NCI-H2227 (cell line): ENCODE results near the gene GNB3.
"Not testable (repeated sequence)": the region's sequence is repeated elsewhere in the genome, so short reads cannot be mapped to it uniquely, and the experiment has no call there.

Experiments used
- DNase-seq: peaks from one replicate; lab custom pipeline; 2025; ENCODE audit not compliant: unreplicated experiment; lab: John Stamatoyannopoulos, UW

The GNB3 gene

DNA sequence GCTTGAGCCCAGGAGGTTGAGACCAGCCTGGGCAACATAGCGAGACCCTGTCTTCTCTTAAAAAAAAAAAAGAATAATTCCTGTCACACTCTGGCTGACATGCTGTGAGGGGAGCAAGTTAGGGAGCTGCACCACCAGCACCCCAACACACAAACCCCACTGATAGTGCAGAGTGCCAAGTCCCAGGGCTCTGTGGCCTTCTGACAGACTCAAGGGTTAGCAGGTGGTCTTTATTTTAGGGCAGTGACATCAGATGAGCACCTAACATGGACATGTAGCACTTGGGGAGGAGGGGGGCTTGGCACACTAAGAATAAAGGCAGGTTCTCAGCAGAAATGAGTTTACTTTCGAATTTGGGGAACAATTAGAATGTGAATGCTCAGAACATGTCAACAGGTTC is 18.1 kb downstream of the GNB3 start:
- DNase-seq: no peak

DNA sequence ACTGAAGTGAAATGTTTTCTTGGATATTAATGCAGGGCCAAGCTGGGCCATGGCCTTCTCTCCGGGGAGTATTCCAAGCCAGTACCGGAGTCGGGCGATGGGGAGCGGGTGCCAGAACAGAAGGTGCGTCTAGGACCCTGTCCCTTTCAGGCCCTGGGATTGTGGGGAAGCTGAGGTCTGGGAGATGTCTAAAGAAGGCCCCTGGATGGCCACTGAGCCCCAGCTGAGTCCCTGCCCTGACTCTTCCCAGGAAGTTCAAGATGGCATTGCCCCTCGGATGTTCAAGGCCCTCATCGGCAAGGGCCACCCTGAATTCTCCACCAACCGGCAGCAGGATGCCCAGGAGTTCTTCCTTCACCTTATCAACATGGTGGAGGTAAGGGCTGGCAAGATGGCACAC is 19.4 kb downstream of the GNB3 start:
- no peak for DNase-seq

GRCh38 chr12:6860942-6861341 is 20.2 kb downstream of the GNB3 start:
- DNase-seq: no peak

DNA sequence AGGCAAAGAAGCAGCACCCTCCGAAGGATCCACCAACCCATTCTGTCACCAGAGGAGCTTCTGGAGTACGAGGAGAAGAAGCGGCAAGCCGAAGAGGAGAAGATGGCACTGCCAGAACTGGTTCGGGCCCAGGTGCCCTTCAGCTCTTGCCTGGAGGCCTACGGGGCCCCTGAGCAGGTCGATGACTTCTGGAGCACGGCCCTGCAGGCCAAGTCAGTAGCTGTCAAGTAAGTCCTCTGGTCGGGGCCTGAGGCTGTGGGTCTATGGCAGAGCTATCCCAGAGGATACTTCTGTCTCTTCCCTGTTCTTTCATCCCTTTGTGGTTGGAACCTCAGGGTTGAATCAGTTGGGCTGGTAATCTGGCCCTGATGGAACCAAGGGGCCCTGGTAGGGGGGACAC is 20.7 kb downstream of the GNB3 start:
- no peak for DNase-seq

DNA sequence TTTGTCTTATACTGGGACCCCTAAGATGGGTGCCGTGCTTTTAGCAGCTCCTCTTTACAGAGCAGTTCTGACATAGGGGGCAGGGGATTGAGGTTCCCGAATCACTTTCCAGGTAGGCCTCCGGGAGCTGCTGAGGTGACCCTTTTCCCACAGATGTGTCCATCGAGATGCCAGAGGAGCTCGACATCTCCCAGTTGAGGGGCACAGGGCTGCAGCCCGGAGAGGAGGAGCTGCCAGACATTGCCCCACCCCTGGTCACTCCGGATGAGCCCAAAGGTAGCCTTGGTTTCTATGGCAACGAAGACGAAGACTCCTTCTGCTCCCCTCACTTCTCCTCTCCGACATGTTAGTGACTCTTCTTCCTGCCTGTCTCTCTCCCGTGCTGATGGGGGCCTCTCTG is 22.3 kb downstream of the GNB3 start:
- no peak for DNase-seq

GRCh38 chr12:6863586-6864321 is 23.0 kb downstream of the GNB3 start:
- no peak for DNase-seq

GRCh38 chr12:6865307-6865706 is 24.6 kb downstream of the GNB3 start:
- not testable (repeated sequence) for DNase-seq

- DNase-seq: peak; percentile 14
Measured at GRCh38 chr12:6866163-6866919, 25.6 kb downstream of the GNB3 start.

DNA sequence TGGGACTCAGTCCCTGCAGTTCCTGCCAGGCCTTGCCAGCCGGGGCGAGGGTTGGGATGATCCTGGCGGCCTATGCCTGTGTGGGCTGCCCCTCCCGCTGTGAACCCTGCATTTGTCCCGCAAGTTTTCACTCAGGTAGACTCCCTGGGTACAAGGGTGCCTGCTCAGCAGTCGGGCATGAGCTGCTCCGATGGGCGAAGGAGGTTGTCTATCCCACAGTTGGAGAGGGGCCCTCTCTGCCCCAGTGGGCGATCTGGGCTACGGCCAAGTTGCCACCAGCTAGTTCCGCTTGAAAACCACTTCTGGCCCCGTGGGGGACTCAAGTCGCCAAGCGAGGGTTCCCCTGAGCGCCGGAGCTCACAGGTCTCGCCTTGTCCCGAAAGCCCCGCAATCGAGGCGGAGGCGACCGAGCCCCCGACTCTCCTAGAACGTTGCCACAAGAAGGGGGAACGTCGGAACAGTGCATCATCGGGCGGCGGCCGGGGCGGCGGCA is 26.2 kb downstream of the GNB3 start:
- DNase-seq: no peak

DNA sequence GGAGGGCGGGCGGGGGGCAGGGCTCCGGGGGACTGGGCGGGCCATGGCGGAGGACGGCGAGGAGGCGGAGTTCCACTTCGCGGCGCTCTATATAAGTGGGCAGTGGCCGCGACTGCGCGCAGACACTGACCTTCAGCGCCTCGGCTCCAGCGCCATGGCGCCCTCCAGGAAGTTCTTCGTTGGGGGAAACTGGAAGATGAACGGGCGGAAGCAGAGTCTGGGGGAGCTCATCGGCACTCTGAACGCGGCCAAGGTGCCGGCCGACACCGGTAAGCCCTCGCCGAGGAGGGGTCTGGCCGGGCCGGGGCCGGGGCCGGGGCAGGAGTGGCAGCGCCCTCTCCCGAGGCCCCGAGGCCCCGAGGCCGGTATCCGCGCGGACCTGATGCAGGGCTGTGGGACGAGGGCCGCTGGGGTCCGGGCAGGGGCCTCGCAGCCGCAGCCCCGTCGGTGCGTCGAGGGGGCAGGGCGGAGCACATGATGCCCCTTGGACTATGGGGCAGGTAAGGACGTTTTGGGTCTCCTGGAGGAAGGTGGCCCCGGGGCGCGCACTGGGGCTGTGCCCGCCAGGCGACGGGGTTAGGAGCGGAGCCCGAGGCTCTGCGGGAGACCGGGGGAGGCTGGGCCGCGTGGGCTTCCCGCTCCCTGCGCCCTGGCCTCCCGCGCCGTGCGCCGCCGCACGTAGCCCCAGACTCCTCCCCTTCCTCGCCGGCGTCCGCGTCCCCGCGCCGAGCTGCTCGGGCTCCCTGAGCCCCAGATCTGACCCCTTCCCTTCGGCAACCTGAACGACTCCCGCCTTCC is 26.9 kb downstream of the GNB3 start, which contains the start of gene TPI1:
TSS of gene TPI1 (plus strand) at position 119 of the 798 bp plus-strand sequence. CDS start at position 155, 36 bp downstream.
- peak; percentile 78 for DNase-seq

DNA sequence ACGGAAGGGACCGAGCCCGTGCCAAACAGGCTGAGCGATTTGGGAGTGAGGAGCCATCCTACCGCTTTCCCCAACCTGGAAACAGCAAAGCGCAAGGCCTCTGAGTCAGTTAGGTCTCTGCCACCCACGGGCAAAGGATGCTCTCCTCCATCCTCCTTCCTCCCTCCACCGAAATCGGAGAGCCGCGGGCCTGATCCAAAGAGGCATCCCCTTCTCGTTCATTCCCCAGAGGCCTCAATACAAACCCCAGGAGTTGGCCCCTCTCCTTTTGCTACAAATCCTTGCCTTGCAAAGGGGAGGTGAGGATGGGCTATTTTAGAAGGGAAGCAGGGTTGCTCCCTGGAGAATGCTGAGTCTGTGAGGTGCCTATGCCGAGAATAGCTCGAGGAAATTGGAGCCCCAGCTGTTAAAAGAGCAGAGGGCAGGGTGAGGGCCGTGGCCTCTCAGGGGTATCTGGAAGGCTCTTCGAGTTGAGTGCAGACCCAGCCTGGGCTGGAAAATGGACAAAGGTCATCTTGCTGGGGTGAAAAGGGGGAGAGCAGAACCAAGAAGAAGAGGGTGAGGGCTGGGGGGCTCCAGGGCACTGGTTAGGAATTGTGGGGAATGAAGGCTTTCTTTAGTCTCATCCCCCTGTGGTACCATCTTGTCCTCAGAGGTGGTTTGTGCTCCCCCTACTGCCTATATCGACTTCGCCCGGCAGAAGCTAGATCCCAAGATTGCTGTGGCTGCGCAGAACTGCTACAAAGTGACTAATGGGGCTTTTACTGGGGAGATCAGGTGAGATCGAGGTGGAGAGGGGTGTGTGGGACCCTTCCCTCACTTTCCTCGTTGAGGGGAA is 27.7 kb downstream of the GNB3 start:
- no peak for DNase-seq

GRCh38 chr12:6869049-6870021 is 28.6 kb downstream of the GNB3 start:
- DNase-seq: peak; percentile 86

GRCh38 chr12:6870304-6870703 is 29.6 kb downstream of the GNB3 start:
- not testable (repeated sequence) for DNase-seq

DNA sequence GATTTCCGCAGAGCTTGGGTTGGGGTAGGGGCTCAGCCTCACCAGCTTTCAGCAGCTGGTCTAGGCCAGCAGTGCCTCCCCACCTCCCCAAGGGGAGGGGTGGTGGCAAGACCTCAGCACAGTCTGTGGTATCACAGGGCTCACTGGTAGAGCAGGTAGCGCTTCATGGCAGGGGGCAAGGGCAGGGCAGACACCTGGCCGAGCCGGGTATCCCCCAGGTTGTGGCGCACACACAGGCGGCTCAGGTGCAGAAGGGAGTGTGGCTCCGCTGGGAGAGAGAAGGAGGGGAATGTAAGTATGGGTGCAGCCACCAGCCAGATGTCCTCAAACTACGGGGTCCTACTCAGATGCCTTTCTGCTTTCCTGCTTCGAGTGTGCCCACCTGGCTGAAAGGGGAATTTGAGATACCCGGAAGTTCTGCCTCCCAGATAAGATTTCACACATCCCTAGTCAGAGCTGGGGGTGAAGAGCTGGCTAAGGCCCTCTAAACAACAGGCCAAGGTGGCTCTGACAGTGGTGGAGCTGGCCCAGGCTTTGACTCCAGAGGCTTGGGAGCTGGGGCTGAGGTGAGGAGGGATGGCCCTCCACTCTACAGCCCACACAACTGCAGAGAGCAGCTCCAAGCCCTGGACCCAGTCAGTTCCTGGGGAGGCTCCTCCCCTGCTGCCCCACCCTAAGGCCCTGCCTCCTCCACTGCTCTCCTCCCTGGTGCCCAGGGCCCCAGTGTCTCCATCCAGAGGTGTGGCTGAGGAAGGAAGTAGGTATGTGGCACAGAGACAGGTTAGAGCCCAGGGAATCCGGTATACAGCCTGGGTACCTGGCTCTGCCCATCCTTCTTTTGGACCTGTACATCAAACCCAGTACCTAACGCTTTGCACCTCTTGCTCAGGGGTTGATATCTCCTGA is 30.6 kb downstream of the GNB3 start:
- peak; percentile 22 for DNase-seq

DNA sequence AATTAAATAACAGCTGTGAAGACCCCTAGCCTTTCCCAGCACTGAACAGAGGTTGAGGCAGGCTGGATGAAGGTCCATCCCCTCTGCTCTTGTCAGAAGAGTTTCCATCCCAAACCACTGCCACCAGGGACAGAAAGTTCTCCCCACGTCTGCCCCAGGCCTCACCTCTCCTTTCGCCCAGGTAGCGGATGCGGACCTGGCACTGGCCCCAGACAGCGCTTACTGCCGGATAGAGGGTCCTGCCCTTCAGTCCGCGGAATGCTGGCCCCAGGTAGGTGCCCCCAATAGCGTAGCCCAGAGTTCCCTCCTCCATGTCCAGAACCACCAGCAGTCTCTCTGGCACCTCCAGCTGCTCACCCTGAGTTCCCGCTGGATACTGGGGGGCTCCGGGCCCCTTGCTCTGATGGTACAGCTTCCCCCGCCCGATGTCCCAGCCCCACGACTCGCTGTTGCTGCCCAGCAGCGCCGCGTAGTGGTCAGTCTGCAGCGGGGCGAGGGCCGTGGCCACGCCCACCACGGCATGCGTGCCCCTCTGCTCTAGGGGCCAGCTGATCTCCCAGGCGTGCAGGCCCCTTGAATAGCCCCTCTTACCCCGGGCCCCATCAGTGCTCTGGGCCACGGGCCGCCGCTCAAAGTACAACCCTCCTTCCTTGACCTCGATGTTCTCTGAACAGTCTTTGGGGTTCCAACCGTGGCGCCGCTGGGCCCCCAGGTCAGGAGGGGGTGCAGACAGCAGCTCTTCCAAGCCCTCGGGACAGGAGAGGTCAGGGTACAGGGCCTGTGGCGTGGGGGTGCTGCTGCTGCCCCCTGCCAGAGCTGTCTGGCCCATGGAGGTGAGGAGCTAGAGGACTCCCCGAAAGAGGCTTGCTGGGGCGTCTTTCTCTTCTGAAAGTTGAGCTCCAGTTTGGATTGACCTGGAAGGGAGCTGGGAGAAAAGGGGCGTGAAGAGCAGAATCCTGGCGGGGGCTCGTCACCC is 31.6 kb downstream of the GNB3 start:
- DNase-seq: peak; percentile 85

- peak; percentile 97 for DNase-seq
Measured at GRCh38 chr12:6873094-6874014, 32.6 kb downstream of the GNB3 start, which contains the start of gene SPSB2. TSS of gene SPSB2 (minus strand) at chr12:6873303. CDS start at chr12:6872901, 402 bp downstream.
